Sigmoid colon (tissue), 7 donors: Measurements from ENCODE around the gene ST3GAL2. TPM values are rescaled to one million over a fixed set of nuclear protein-coding genes. Genes with fewer than 3 reads are reported as not detected.

Experiments used
- DNase-seq: peaks from one replicate; pipeline ENCODE4 v3.0.0-alpha.2; 2019
- H3K27ac ChIP-seq, 4 donors: fragments of 200-600 bp; sonication (generic); one replicate each; pipeline ENCODE4 v1.5.1; 2016 to 2019; ENCODE audit warnings: mild to moderate bottlenecking in 1 of 4
- H3K27me3 ChIP-seq, 3 donors: fragments of 200-600 bp; sonication (generic); one replicate each; pipeline ENCODE4 v1.5.1; 2019; ENCODE audit warnings: mild to moderate bottlenecking in 1 of 3
- H3K36me3 ChIP-seq, 4 donors: fragments of 200-600 bp; sonication (generic); one replicate each; pipeline ENCODE4 v1.5.1; 2016 to 2019
- H3K4me1 ChIP-seq, 4 donors: fragments of 200-600 bp; sonication (generic); one replicate each; pipeline ENCODE4 v1.5.1; 2017 to 2019
- H3K4me3 ChIP-seq, 4 donors: fragments of 200-600 bp; sonication (generic); one replicate each; pipeline ENCODE4 v1.5.1; 2017 to 2019; ENCODE audit warnings: mild to moderate bottlenecking in 2 of 4, moderate library complexity in 1 of 4
- H3K9me3 ChIP-seq, 4 donors: fragments of 200-600 bp in 3 of 4; sonication (generic) in 3 of 4; one replicate each; pipeline versions ENCODE4 v1.5.1 to v1.6.1; 2013 to 2019
- CTCF ChIP-seq, 4 experiments: fragments of 450-650 bp in 3 of 4; fragments of 200-600 bp in 1 of 4; IDR thresholded peaks; one replicate each; pipeline ENCODE4 v1.5.1; 2016 to 2019; ENCODE audit warnings: antibody characterized with exemption in 4 of 4, mild to moderate bottlenecking in 3 of 4, moderate library complexity in 2 of 4
- EP300 ChIP-seq, 4 donors: sonication (generic); formaldehyde crosslinking; IDR thresholded peaks; one replicate each; pipeline ENCODE4 v1.6.1; 2017; ENCODE audit warnings: antibody characterized with exemption in 4 of 4
- POLR2A ChIP-seq, 2 donors: fragments of 450-650 bp; IDR thresholded peaks; one replicate each; pipeline ENCODE4 v1.6.1; 2016; ENCODE audit warnings: antibody characterized with exemption in 2 of 2, mild to moderate bottlenecking in 2 of 2, moderate library complexity in 2 of 2
- POLR2AphosphoS5 ChIP-seq, 4 donors: sonication (generic); formaldehyde crosslinking; IDR thresholded peaks; one replicate each; pipeline ENCODE4 v1.6.1; 2017; ENCODE audit warnings: antibody characterized with exemption in 4 of 4
- WGBS, 2 donors: extraction: QIAGEN DNeasy Blood & Tissue Kit; methylation state at CpG; one replicate each; pipeline ENCODE4 v1.1.7; 2013; 5-methylcytosine and 5-hydroxymethylcytosine counted together
- intact Hi-C: fragments of 100-400 bp; cut with DNase I; formaldehyde crosslinking; loops from one replicate; pipeline ENCODE4 v1.15.1; 2023
- polyA plus RNA-seq, 3 donors: library from polyadenylated mRNA; stranded (reverse); fragments of 200-250 nt; gene quantifications; one replicate each; pipeline ENCODE4 v1.2.3, GENCODE V29; 2013
- total RNA-seq, 4 donors: library from RNA; depleted of rRNA; stranded (reverse); fragments of >200 nt; gene quantifications; one replicate each; pipeline ENCODE4 v1.1.0, GENCODE V29; 2016
- donor health status: healthy with polysubstance abuse.
- donor health status: Bipolar disorder and iron deficiency.
- donor health status: healthy.

Gene ST3GAL2
- total and polyA plus RNA-seq, 7 donors, result 2.3 to 21.3 (median 14.0) TPM

- Histone ChIP-seq H3K27me3 (no peaks in the 10 kb centered on the region), H3K4me3 (no peak overlapping the region), H3K4me1 (peaks cover 0 to 9% (median 0%) of the 10 kb centered on the region in 4 donors), H3K27ac (no peak overlapping the region), H3K9me3 (no peaks in the 10 kb centered on the region), H3K36me3 (peaks cover 5 to 26% (median 8%) of the 10 kb centered on the region in 4 donors)
- 95 to 98% methylated on average over 6 of the region's 6 CpGs for WGBS, 2 donors
- DNase-seq, result no peak
- TF ChIP-seq POLR2AphosphoS5 (IDR thresholded peaks at IDR 0.05) (no peak), CTCF (IDR thresholded peaks at IDR 0.05) (no peak), POLR2A (IDR thresholded peaks at IDR 0.05) (no peak), EP300 (IDR thresholded peaks at IDR 0.05) (no peak)
- intact Hi-C loops, result no loop called here
These were observed 45.2 kb downstream of the ST3GAL2 start for GRCh38 chr16:70393662-70394061.

- Histone ChIP-seq H3K27me3 (no peaks in the 10 kb centered on the region), H3K27ac (no peak overlapping the region), H3K4me1 (peaks cover 0 to 9% (median 0%) of the 10 kb centered on the region in 4 donors), H3K4me3 (no peak overlapping the region), H3K36me3 (peaks cover 0 to 27% (median 5%) of the 10 kb centered on the region in 4 donors), H3K9me3 (no peaks in the 10 kb centered on the region)
- no peak for TF ChIP-seq POLR2A (IDR thresholded peaks at IDR 0.05)
- TF ChIP-seq CTCF (IDR thresholded peaks at IDR 0.05), result no peak
- TF ChIP-seq EP300 (IDR thresholded peaks at IDR 0.05), result no peak
- TF ChIP-seq POLR2AphosphoS5 (IDR thresholded peaks at IDR 0.05), result no peak
- no peak for DNase-seq
- intact Hi-C loops, result no loop called here
- WGBS, 2 donors, result 96% methylated on average over 4 of the region's 4 CpGs
These were observed 46.3 kb downstream of the ST3GAL2 start for GRCh38 chr16:70392606-70393005.

- no peak for TF ChIP-seq EP300 (IDR thresholded peaks at IDR 0.05)
- TF ChIP-seq CTCF (IDR thresholded peaks at IDR 0.05), result no peak
- TF ChIP-seq POLR2A (IDR thresholded peaks at IDR 0.05), result no peak
- TF ChIP-seq POLR2AphosphoS5 (IDR thresholded peaks at IDR 0.05), result no peak
- H3K9me3 ChIP-seq, result no peaks in the 10 kb centered on the region
- H3K4me3 ChIP-seq, result no peak overlapping the region
- H3K4me1 ChIP-seq, result peaks cover 0 to 9% (median 0%) of the 10 kb centered on the region in 4 donors
- intact Hi-C loops, result no loop called here
- DNase-seq, result peak; percentile 82
- peaks cover 0 to 33% (median 8%) of the 10 kb centered on the region in 4 donors for H3K36me3 ChIP-seq
- no peaks in the 10 kb centered on the region for H3K27me3 ChIP-seq
- WGBS, 2 donors, result 83 to 87% methylated on average over 7 of the region's 7 CpGs
- H3K27ac ChIP-seq, result no peak overlapping the region
These were observed 46.9 kb downstream of the ST3GAL2 start for GRCh38 chr16:70391881-70392481.

- DNase-seq, result no peak
- Histone ChIP-seq H3K4me1 (peaks cover 0 to 9% (median 0%) of the 10 kb centered on the region in 4 donors), H3K36me3 (peaks cover 0 to 35% (median 8%) of the 10 kb centered on the region in 4 donors), H3K9me3 (no peaks in the 10 kb centered on the region), H3K27ac (no peak overlapping the region), H3K27me3 (no peaks in the 10 kb centered on the region), H3K4me3 (no peak overlapping the region)
- WGBS, 2 donors, result 93 to 95% methylated on average over 3 of the region's 3 CpGs
- intact Hi-C loops, result no loop called here
- TF ChIP-seq POLR2A (IDR thresholded peaks at IDR 0.05) (no peak), CTCF (IDR thresholded peaks at IDR 0.05) (no peak), POLR2AphosphoS5 (IDR thresholded peaks at IDR 0.05) (no peak)
These were observed 47.5 kb downstream of the ST3GAL2 start for GRCh38 chr16:70391446-70391845.

GRCh38 chr16:70390774-70391173 is 48.1 kb downstream of the ST3GAL2 start:
- H3K4me3 ChIP-seq, result no peak overlapping the region
- 39 to 79% methylated on average over 5 of the region's 5 CpGs for WGBS, 2 donors
- peaks cover 0 to 37% (median 8%) of the 10 kb centered on the region in 4 donors for H3K36me3 ChIP-seq
- DNase-seq, result no peak
- intact Hi-C loops, result no loop called here
- no peaks in the 10 kb centered on the region for H3K9me3 ChIP-seq
- TF ChIP-seq POLR2A (IDR thresholded peaks at IDR 0.05), result no peak
- TF ChIP-seq EP300 (IDR thresholded peaks at IDR 0.05), result no peak
- TF ChIP-seq POLR2AphosphoS5 (IDR thresholded peaks at IDR 0.05), result no peak
- TF ChIP-seq CTCF (IDR thresholded peaks at IDR 0.05), result no peak
- H3K27ac ChIP-seq, result no peak overlapping the region
- H3K27me3 ChIP-seq, result no peaks in the 10 kb centered on the region
- H3K4me1 ChIP-seq, result peaks cover 0 to 9% (median 0%) of the 10 kb centered on the region in 4 donors
